NCI-H2227 (cell line): ENCODE measurements around the gene MTA2.
"Not testable (repeated sequence)": the region's sequence is repeated elsewhere in the genome, so short reads cannot be mapped to it uniquely, and the experiment has no call there.

Source experiments
- DNase-seq: peaks from one replicate; lab custom pipeline; 2025; ENCODE audit not compliant: unreplicated experiment; lab: John Stamatoyannopoulos, UW

Gene MTA2

GRCh38 chr11:62567018-62567633, 34.5 kb downstream of the MTA2 start:
- no peak for DNase-seq

- DNase-seq = no peak
These were observed 35.4 kb downstream of the MTA2 start for GRCh38 chr11:62566247-62566646.

GRCh38 chr11:62565100-62565802, 36.4 kb downstream of the MTA2 start:
- no peak for DNase-seq

- not testable (repeated sequence) for DNase-seq
These were observed 39.9 kb downstream of the MTA2 start for GRCh38 chr11:62561677-62562230.

GRCh38 chr11:62560566-62561103, 41.0 kb downstream of the MTA2 start:
- DNase-seq = peak; percentile 59

GRCh38 chr11:62559626-62560025, 42.0 kb downstream of the MTA2 start:
- not testable (repeated sequence) for DNase-seq

- no peak for DNase-seq
These were observed 42.5 kb downstream of the MTA2 start for GRCh38 chr11:62559204-62559603.

GRCh38 chr11:62558669-62559068, 43.0 kb downstream of the MTA2 start:
- DNase-seq = no peak

- no peak for DNase-seq
These were observed 44.6 kb downstream of the MTA2 start for GRCh38 chr11:62556875-62557631.

GRCh38 chr11:62556108-62556874, 45.4 kb downstream of the MTA2 start:
- peak; percentile 84 for DNase-seq

GRCh38 chr11:62555464-62556107, 46.1 kb downstream of the MTA2 start:
- no peak for DNase-seq

GRCh38 chr11:62554387-62555167, 47.1 kb downstream of the MTA2 start:
- no peak for DNase-seq

- peak; percentile 62 for DNase-seq
These were observed 47.8 kb downstream of the MTA2 start for GRCh38 chr11:62553839-62554361.

- peak; percentile 77 for DNase-seq
These were observed 48.4 kb downstream of the MTA2 start for GRCh38 chr11:62553080-62553838.

- DNase-seq = peak; percentile 33
These were observed 49.1 kb downstream of the MTA2 start for GRCh38 chr11:62552485-62553079.

- DNase-seq = not testable (repeated sequence)
These were observed 51.2 kb downstream of the MTA2 start for GRCh38 chr11:62550478-62550877.

- no peak for DNase-seq
These were observed 52.9 kb downstream of the MTA2 start for GRCh38 chr11:62548545-62549335.
